Endometrial microvascular endothelial cells (primary cell): ENCODE measurements around the gene TEX14. TPM values are rescaled to one million over a fixed set of nuclear protein-coding genes. Genes with fewer than 3 reads are reported as not detected.
"Not testable (repeated sequence)": the region's sequence is repeated elsewhere in the genome, so short reads cannot be mapped to it uniquely, and the experiment has no call there.

Experiments used
- in situ Hi-C: cut with HindIII; loops from 2 replicates; pipeline ENCODE4 v1.10.0; 2017; ENCODE audit warnings: low sequenced_read_pairs, low pct_unique_long_range_greater_than_20kb; ENCODE audit errors: inconsistent ontology term
- total RNA-seq: library from RNA; depleted of rRNA; stranded (reverse); fragments of >200 nt; gene quantifications from one replicate; pipeline ENCODE4 v1.2.3, GENCODE V29; 2015; ENCODE audit errors: inconsistent ontology term

The TEX14 gene
- total RNA-seq, 1 donor from 2014 or later: not detected

- in situ Hi-C loops: no loop called here
These were observed 115.0 kb downstream of the TEX14 start for GRCh38 chr17:58576679-58577367.

GRCh38 chr17:58575511-58575910, 116.3 kb downstream of the TEX14 start:
- in situ Hi-C loops: no loop called here

GRCh38 chr17:58574025-58574424, 117.8 kb downstream of the TEX14 start:
- in situ Hi-C loops: no loop called here

- in situ Hi-C loops: no loop called here
These were observed 119.0 kb downstream of the TEX14 start for GRCh38 chr17:58572846-58573245.

- in situ Hi-C loops: no loop called here
These were observed 121.1 kb downstream of the TEX14 start for GRCh38 chr17:58570758-58571157.

- in situ Hi-C loops: no loop called here
These were observed 122.6 kb downstream of the TEX14 start for GRCh38 chr17:58569196-58569595.

- in situ Hi-C loops: no loop called here
These were observed 123.6 kb downstream of the TEX14 start for GRCh38 chr17:58568044-58568799.

GRCh38 chr17:58565389-58566311, 126.2 kb downstream of the TEX14 start:
- in situ Hi-C loops: no loop called here

GRCh38 chr17:58564971-58565370, 126.9 kb downstream of the TEX14 start:
- in situ Hi-C loops: no loop called here

- in situ Hi-C loops: no loop called here
These were observed 127.6 kb downstream of the TEX14 start for GRCh38 chr17:58564243-58564642.

GRCh38 chr17:58560511-58560910, 131.3 kb downstream of the TEX14 start:
- in situ Hi-C loops: no loop called here

GRCh38 chr17:58557981-58558380, 133.9 kb downstream of the TEX14 start:
- in situ Hi-C loops: no loop called here

- in situ Hi-C loops: no loop called here
These were observed 135.0 kb downstream of the TEX14 start for GRCh38 chr17:58556833-58557250.

GRCh38 chr17:58555109-58555508, 136.7 kb downstream of the TEX14 start:
- in situ Hi-C loops: not testable (repeated sequence)

GRCh38 chr17:58541249-58541648, 150.6 kb downstream of the TEX14 start:
- in situ Hi-C loops: no loop called here

GRCh38 chr17:58539698-58540097, 152.1 kb downstream of the TEX14 start:
- in situ Hi-C loops: no loop called here

GRCh38 chr17:58538811-58539409, 152.9 kb downstream of the TEX14 start:
- in situ Hi-C loops: no loop called here

- in situ Hi-C loops: no loop called here
These were observed 154.6 kb downstream of the TEX14 start for GRCh38 chr17:58537266-58537665.

GRCh38 chr17:58536542-58536941, 155.3 kb downstream of the TEX14 start:
- in situ Hi-C loops: no loop called here
